Thymus (tissue), 11 donors: ENCODE results near the gene TM2D1. TPM values are rescaled to one million over a fixed set of nuclear protein-coding genes. Genes with fewer than 3 reads are reported as not detected.

ENCODE experiments used
- DNase-seq, 9 donors: peaks; one replicate each; pipeline ENCODE4 v3.0.0-alpha.2; 2013; ENCODE audit warnings: low spot score in 9 of 9, low read depth in 6 of 9, missing footprints in 1 of 9
- H3K27ac ChIP-seq, 2 donors: one replicate each; pipeline ENCODE4 v1.5.1; 2013; ENCODE audit warnings: control low read depth in 1 of 2, low read depth in 1 of 2, low read length in 1 of 2, mild to moderate bottlenecking in 1 of 2, moderate library complexity in 1 of 2
- H3K27me3 ChIP-seq, 2 donors: one replicate each; pipeline ENCODE4 v1.5.1; 2013; ENCODE audit warnings: low read length in 1 of 2; ENCODE audit not compliant: control insufficient read depth in 2 of 2, insufficient read depth in 1 of 2
- H3K36me3 ChIP-seq, 2 donors: one replicate each; pipeline ENCODE4 v1.5.1; 2013; ENCODE audit warnings: low read length in 1 of 2, mild to moderate bottlenecking in 1 of 2, moderate library complexity in 1 of 2; ENCODE audit not compliant: control insufficient read depth in 2 of 2, insufficient read depth in 2 of 2
- H3K4me1 ChIP-seq, 2 donors: one replicate each; pipeline ENCODE4 v1.5.1; 2013; ENCODE audit warnings: low read length in 2 of 2; ENCODE audit not compliant: control insufficient read depth in 2 of 2, insufficient read depth in 2 of 2
- H3K4me3 ChIP-seq, 2 donors: one replicate each; pipeline ENCODE4 v1.5.1; 2013; ENCODE audit warnings: low read length in 2 of 2, control low read depth in 1 of 2, mild to moderate bottlenecking in 1 of 2
- H3K9me3 ChIP-seq, 2 donors: one replicate each; pipeline ENCODE4 v1.5.1; 2013; ENCODE audit warnings: low read length in 1 of 2, mild to moderate bottlenecking in 1 of 2; ENCODE audit not compliant: control insufficient read depth in 2 of 2, insufficient read depth in 1 of 2
- WGBS: extraction: QIAGEN DNeasy Blood & Tissue Kit; methylation state at CpG from one replicate; pipeline ENCODE4 v1.1.7; 2013; 5-methylcytosine and 5-hydroxymethylcytosine counted together
- polyA plus RNA-seq: library from polyadenylated mRNA; stranded (reverse); fragments of 200-250 nt; gene quantifications from one replicate; pipeline ENCODE4 v1.2.3, GENCODE V29; 2013
- total RNA-seq: library from RNA; stranded (reverse); fragments of 120-200 nt; gene quantifications from one replicate; pipeline ENCODE4 v1.2.4, GENCODE V29; 2013
- donor health status: healthy.

TM2D1 gene
- total and polyA plus RNA-seq, 2 donors: 33.6 to 46.0 TPM

DNA sequence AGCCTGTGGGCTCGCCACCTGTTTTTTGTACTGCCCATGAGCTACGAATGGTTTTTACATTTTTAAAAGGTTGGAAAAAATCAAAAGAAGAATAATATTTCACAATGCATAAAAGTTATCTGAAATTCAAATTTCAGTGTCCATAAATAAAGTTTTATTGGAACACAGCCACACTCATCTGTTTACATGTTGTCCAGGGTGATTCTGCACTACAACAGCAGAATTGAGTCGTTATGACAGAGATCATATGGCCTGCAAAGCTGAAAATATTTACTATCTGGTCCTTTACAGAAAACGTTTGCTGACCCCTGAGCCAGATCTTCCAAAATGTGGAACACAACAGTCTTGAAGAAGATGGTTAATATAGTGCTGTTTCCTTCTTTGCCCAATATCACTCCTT, 89.4 kb downstream of the TM2D1 start:
- no peak for DNase-seq
- no peak overlapping the region for H3K4me3 ChIP-seq
- no peaks in the 10 kb centered on the region for H3K36me3 ChIP-seq
- WGBS: 96% methylated on average over 4 of the region's 4 CpGs
- no peaks in the 10 kb centered on the region for H3K4me1 ChIP-seq
- H3K27me3 ChIP-seq: no peaks in the 10 kb centered on the region
- H3K9me3 ChIP-seq: no peaks in the 10 kb centered on the region
- H3K27ac ChIP-seq: no peak overlapping the region

DNA sequence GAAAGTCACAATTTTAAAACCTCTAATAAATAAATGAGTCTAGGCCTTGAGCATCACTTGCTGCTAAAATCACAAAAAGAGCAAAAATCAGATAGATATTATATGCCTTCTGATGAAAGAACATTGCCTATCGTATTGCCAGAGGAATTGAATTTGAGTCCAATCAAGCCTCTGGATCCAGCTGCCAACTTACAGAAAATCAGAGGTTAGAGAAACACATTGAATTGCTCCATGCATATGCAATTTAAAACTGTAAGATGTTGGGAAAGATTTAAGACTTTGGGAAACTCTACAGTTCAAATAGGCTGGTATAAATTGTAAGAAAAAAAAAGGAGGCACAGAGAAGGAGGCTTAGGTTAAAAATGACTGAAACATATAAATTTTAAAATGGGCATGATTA, 93.5 kb downstream of the TM2D1 start:
- WGBS: 99% methylated on average over 1 of the region's 1 CpG
- DNase-seq: no peak
- no peaks in the 10 kb centered on the region for H3K9me3 ChIP-seq
- no peak overlapping the region for H3K4me3 ChIP-seq
- no peaks in the 10 kb centered on the region for H3K4me1 ChIP-seq
- no peak overlapping the region for H3K27ac ChIP-seq
- H3K27me3 ChIP-seq: no peaks in the 10 kb centered on the region
- H3K36me3 ChIP-seq: no peaks in the 10 kb centered on the region

Other genes starting within 250 kb of the TM2D1 start
- gene PATJ, start 17.3 kb upstream of the TM2D1 start, total RNA-seq: 8.6 TPM
- 12.4 TPM for gene PATJ, start 17.3 kb upstream of the TM2D1 start, polyA plus RNA-seq